PFSK-1 (cell line): ENCODE measurements around the gene SLIT3.

Experiments
- POLR2AphosphoS5 ChIP-seq: IDR thresholded peaks from 2 replicates; pipeline ENCODE4 v1.6.1; 2012; ENCODE audit warnings: low read depth, mild to moderate bottlenecking, control low read depth, low read length, moderate library complexity
- REST ChIP-seq, 2 experiments: IDR thresholded peaks; 2 replicates each; pipeline versions ENCODE4 v1.6.1 to v1.8.0; 2011 to 2012; ENCODE audit warnings: low read depth in 2 of 2, low read length in 2 of 2, control low read depth in 1 of 2, inconsistent platforms in 1 of 2, mild to moderate bottlenecking in 1 of 2, moderate library complexity in 1 of 2; ENCODE audit not compliant: insufficient read depth in 1 of 2
- SIN3A ChIP-seq: IDR thresholded peaks from 2 replicates; pipeline ENCODE4 v1.6.1; 2012; ENCODE audit warnings: mild to moderate bottlenecking, low read length, moderate library complexity, borderline replicate concordance; ENCODE audit not compliant: insufficient read depth
- TAF1 ChIP-seq: IDR thresholded peaks from 2 replicates; pipeline ENCODE4 v1.6.1; 2012; ENCODE audit warnings: low read length, control low read depth, borderline replicate concordance; ENCODE audit not compliant: insufficient read depth

- TF ChIP-seq TAF1: no peak
- TF ChIP-seq SIN3A: no peak
- no peak for TF ChIP-seq POLR2AphosphoS5
- no peak for TF ChIP-seq REST (IDR thresholded peaks at IDR 0.05; ENCODE audit: insufficient read depth in 1 of 2, low read depth in 2 of 2, low read length in 2 of 2)
These were observed 32.6 kb upstream of the SLIT3 start for GRCh38 chr5:169333518-169333917.
